GM19455 (cell line): ENCODE measurements around the gene IRF8.

Experiments used
- ATAC-seq: cut with Tn5 transposase; IDR thresholded peaks from one replicate; pipeline ENCODE4 v1.9.1; 2021; ENCODE audit not compliant: unreplicated experiment

IRF8 gene

GRCh38 chr16:85912211-85912974, 13.4 kb downstream of the IRF8 start:
- no peak for ATAC-seq

- ATAC-seq: no peak
Measured at GRCh38 chr16:85913141-85913601, 14.2 kb downstream of the IRF8 start.

GRCh38 chr16:85913688-85914422, 14.9 kb downstream of the IRF8 start:
- no peak for ATAC-seq

- no peak for ATAC-seq
Measured at GRCh38 chr16:85914423-85914794, 15.4 kb downstream of the IRF8 start.

DNA sequence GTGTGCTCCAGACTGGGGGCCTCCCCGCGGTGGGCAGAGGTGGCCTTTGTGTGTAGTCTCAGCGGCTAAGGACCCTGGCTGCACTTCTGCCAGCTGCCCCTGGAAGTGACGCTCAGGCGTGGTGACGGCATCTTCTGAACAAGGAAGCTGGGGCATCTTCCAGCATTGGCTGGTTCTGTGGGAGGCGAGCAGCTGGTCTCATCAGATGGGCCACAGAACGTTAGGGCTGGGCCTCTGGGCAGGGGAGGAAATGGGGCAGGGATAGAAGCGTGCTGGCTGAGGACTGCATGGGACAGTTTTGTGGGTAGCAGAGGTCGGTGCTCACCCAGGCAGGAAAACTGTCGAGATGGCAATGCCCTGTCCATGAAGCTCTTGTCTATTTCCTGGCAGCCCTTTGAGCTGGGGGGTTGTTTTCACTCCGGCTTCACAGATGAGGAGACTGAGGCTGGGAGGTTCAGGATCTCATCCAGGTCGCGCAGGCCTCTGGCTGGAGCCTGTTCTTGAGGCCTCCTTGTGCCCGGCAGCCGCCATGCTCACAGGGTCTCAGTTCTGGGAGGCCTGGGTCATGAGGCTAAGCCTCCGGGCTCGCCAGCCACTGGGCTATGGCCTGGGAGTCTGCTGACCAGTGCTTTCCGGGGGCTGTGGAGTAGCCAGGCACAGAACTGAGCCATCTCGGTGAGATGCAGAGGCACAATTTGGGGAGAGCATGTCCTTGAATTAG, 16.3 kb downstream of the IRF8 start:
- ATAC-seq: no peak

GRCh38 chr16:85916141-85916890, 17.4 kb downstream of the IRF8 start:
- ATAC-seq: no peak

DNA sequence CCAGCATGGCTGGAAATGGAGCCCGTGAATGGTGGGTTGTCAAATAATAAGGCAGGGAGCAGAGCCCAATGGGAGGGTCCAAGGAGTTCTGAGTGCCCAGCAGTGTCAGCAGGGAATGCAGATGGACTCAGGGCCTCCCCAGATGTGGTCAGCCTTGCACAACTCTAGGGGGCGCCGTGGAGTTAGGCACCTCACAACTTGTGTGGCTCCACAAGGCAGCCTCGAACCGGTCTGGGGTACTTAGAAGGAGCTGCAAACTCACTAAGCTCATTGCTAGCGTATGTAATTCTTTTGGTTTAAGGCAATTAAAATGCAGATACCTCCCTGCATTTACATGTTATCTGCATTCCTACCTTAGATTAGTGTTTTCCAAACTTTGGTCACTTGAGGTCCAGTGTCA, 18.1 kb downstream of the IRF8 start:
- ATAC-seq: no peak

DNA sequence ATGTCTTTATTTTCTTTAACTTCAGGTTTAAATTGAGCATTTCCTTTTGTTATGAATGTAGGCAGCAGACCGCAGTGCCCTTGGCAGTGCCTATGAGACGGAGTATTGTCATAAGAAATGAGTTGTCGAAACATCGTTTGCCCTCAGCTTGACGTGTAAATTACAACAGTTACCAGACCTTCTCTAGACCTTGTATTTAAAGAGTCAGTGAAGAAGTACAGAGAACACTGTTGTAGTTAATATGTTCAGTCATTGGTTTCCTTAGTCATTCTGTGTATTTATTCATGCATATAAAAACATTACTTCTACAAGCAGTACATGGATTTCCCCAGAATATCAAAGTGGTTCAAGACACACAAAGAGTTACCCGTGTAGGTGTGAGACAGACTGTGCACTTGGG, 19.0 kb downstream of the IRF8 start:
- no peak for ATAC-seq

- no peak for ATAC-seq
Measured at GRCh38 chr16:85918436-85918835, 19.5 kb downstream of the IRF8 start.

- no peak for ATAC-seq
Measured at GRCh38 chr16:85919271-85920267, 20.6 kb downstream of the IRF8 start.

DNA sequence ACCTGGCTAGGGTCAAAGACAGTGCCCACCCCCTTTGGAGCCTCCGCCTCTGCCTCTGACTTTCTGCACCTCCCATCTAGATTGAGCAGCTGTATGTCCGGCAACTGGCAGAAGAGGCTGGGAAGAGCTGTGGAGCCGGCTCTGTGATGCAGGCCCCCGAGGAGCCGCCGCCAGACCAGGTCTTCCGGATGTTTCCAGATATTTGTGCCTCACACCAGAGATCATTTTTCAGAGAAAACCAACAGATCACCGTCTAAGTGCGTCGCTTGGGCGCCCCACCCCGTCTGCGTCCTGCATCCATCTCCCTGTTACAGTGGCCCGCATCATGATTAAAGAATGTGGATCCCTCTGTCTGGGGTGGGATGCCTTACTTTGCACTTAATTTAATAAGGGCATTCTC, 22.1 kb downstream of the IRF8 start:
- ATAC-seq: no peak

DNA sequence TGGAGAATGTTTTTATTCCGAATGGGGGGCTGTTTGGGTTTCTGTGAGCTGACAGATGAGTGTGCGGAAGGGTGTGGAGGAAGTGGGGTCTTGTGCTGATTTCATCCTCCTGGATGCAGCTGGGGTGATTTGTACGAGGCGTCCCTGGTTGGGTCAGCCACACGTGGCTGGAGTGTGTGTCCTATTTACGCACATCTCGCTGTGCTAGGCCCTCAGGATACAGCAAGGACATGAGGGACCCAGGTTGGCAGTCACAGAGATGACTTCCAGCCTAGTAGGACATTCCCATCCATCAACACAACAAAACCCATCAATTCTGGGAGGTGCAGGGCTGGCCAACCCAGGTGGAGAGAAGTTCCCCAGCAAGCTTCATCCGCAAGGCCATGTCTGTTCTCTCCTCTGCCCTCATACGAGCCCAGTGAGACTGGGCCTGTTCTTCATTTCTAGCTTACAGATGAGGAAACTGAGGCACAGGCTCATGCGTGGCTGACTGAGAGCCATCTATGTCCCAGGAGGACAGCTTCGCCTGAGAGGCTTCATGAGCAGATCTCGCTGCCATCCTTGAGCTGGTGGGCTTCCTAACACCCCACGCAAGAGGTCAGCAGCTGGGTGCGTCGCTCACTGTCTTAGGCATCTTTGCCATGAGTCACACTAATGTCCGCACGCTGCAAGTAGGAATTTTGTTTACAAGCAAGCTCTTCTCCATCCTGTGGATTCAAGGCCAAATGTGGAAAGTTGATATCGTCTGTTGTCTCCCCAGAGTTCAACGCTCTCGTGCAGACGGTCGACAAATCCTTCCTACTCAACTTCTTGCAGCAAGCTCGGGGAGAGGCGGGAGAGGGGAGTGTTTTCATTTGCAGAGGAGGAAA, 24.4 kb downstream of the IRF8 start:
- no peak for ATAC-seq

- no peak for ATAC-seq
Measured at GRCh38 chr16:85924675-85925074, 25.7 kb downstream of the IRF8 start.

- ATAC-seq: no peak
Measured at GRCh38 chr16:85926370-85926769, 27.4 kb downstream of the IRF8 start.

GRCh38 chr16:85927371-85927770, 28.4 kb downstream of the IRF8 start:
- ATAC-seq: no peak

- ATAC-seq: no peak
Measured at GRCh38 chr16:85927959-85928358, 29.0 kb downstream of the IRF8 start.

DNA sequence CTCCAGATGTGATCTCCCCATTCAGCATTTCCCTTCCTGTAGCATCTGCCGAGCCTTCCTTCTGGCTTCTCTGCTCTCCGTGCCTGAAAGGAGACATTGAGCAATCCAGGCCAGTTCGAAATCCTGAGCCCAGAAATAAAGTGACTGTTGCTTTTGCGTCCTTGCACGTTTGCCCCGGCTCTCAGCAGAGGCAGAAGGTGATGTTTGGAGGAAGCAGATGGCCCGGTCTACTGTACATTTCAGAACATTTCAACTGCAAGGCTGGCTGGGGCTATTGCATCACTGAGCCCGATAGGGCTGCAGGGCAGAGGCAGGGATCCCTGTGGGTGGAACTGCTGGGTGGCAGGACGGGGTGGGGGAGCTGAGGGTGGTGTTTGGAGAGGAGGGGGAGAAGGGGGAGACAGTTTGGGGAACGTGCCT, 29.4 kb downstream of the IRF8 start:
- no peak for ATAC-seq

- no peak for ATAC-seq
Measured at GRCh38 chr16:85929259-85929721, 30.3 kb downstream of the IRF8 start.

- ATAC-seq: no peak
Measured at GRCh38 chr16:85930301-85930700, 31.3 kb downstream of the IRF8 start.
